Breast epithelium (tissue), 4 donors: Measurements from ENCODE around the gene ATP5MK. TPM values are rescaled to one million over a fixed set of nuclear protein-coding genes. Genes with fewer than 3 reads are reported as not detected.

Source experiments
- DNase-seq, 2 donors: peaks; one replicate each; pipeline ENCODE4 v3.0.0-alpha.2; 2019; ENCODE audit warnings: low spot score in 2 of 2
- H3K27ac ChIP-seq, 2 donors: fragments of 200-600 bp; sonication (generic) in 1 of 2; one replicate each; pipeline ENCODE4 v1.5.1; 2016 to 2019; ENCODE audit warnings: mild to moderate bottlenecking in 1 of 2
- H3K27me3 ChIP-seq, 2 donors: fragments of 200-600 bp; sonication (generic) in 1 of 2; one replicate each; pipeline versions ENCODE4 v1.5.1 to v1.6.0; 2017 to 2019; ENCODE audit warnings: control low read depth in 1 of 2, mild to moderate bottlenecking in 1 of 2
- H3K36me3 ChIP-seq: fragments of 200-600 bp; one replicate; pipeline ENCODE4 v1.5.1; 2019
- H3K4me1 ChIP-seq, 2 donors: fragments of 200-600 bp; sonication (generic); one replicate each; pipeline ENCODE4 v1.5.1; 2016 to 2019; ENCODE audit warnings: control low read depth in 1 of 2
- H3K4me3 ChIP-seq, 3 donors: fragments of 200-600 bp; sonication (generic); 1 replicate in 2 of 3; 2 replicates in 1 of 3; pipeline ENCODE4 v1.5.1; 2016 to 2019; ENCODE audit warnings: mild to moderate bottlenecking in 3 of 3, moderate library complexity in 2 of 3
- H3K9me3 ChIP-seq, 2 donors: fragments of 200-600 bp; sonication (generic) in 1 of 2; one replicate each; pipeline ENCODE4 v1.5.1; 2016 to 2019; ENCODE audit warnings: control low read depth in 1 of 2
- CTCF ChIP-seq, 3 donors: fragments of 450-650 bp; IDR thresholded peaks; one replicate each; pipeline ENCODE4 v1.5.1; 2016 to 2017; ENCODE audit warnings: antibody characterized with exemption in 3 of 3, mild to moderate bottlenecking in 3 of 3, moderate library complexity in 3 of 3
- POLR2A ChIP-seq: fragments of 450-650 bp; IDR thresholded peaks from one replicate; pipeline ENCODE4 v1.6.1; 2016; ENCODE audit warnings: antibody characterized with exemption, mild to moderate bottlenecking, moderate library complexity
- POLR2AphosphoS5 ChIP-seq, 3 donors: sonication (generic); formaldehyde crosslinking; IDR thresholded peaks; one replicate each; pipeline ENCODE4 v1.6.1; 2017; ENCODE audit warnings: antibody characterized with exemption in 3 of 3
- intact Hi-C: fragments of 100-400 bp; cut with DNase I; formaldehyde crosslinking; loops from one replicate; pipeline ENCODE4 v1.15.1; 2023; ENCODE audit warnings: low total_unique reads
- total RNA-seq, 3 donors: library from RNA; depleted of rRNA; stranded (reverse); fragments of >200 nt; gene quantifications; one replicate each; pipeline ENCODE4 v1.1.0, GENCODE V29; 2016

The ATP5MK gene
- total RNA-seq, 3 donors from 2014 or later, result 173 to 204 (median 189) TPM

GRCh38 chr10:103382769-103383168, 13.5 kb downstream of the ATP5MK start:
- Histone ChIP-seq H3K4me1 (no peaks in the 10 kb centered on the region), H3K9me3 (no peaks in the 10 kb centered on the region), H3K4me3 (no peak overlapping the region), H3K27me3 (no peaks in the 10 kb centered on the region), H3K27ac (no peak overlapping the region), H3K36me3 (no peaks in the 10 kb centered on the region)
- intact Hi-C loops, result no loop called here
- DNase-seq, result no peak
- TF ChIP-seq POLR2AphosphoS5 (IDR thresholded peaks at IDR 0.05) (no peak), POLR2A (no peak), CTCF (IDR thresholded peaks at IDR 0.05) (no peak)

GRCh38 chr10:103374263-103374662, 22.0 kb downstream of the ATP5MK start:
- no peak for TF ChIP-seq CTCF (IDR thresholded peaks at IDR 0.05)
- no peak for TF ChIP-seq POLR2A
- TF ChIP-seq POLR2AphosphoS5 (IDR thresholded peaks at IDR 0.05), result no peak
- Histone ChIP-seq H3K4me3 (no peak overlapping the region), H3K36me3 (peaks cover 3% of the 10 kb centered on the region), H3K27ac (no peak overlapping the region), H3K9me3 (no peaks in the 10 kb centered on the region), H3K4me1 (no peaks in the 10 kb centered on the region), H3K27me3 (no peaks in the 10 kb centered on the region)
- intact Hi-C loops, result no loop called here
- DNase-seq, result no peak

DNA sequence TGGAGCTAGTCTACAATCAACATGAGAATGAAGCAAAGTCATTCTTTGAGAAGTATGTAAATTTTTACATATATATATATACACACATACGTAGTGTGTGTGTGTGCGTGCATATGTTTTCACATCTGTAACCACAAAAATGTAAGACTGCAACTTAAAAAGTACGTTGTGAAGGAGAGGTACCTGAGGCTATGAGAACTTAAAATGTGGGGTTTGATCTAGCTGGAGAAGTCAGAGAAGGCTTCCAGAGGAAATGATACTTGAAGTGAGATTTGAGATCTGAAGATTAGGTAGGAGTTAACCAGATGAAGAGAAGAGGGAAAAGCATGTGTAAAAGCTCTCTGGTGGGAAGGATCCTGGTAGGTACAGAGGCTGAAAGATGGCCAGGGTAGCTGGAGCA, 22.7 kb downstream of the ATP5MK start:
- DNase-seq, result no peak
- TF ChIP-seq POLR2A (no peak), CTCF (IDR thresholded peaks at IDR 0.05) (no peak), POLR2AphosphoS5 (IDR thresholded peaks at IDR 0.05) (no peak)
- Histone ChIP-seq H3K4me1 (no peaks in the 10 kb centered on the region), H3K9me3 (no peaks in the 10 kb centered on the region), H3K4me3 (no peak overlapping the region), H3K36me3 (peaks cover 3% of the 10 kb centered on the region), H3K27ac (no peak overlapping the region), H3K27me3 (no peaks in the 10 kb centered on the region)
- intact Hi-C loops, result no loop called here

GRCh38 chr10:103367782-103368518, 28.3 kb downstream of the ATP5MK start, which contains the start of gene TAF5:
Gene TAF5 (plus strand): TSS chr10:103367976. CDS start chr10:103367990, 14 bp downstream.
- Histone ChIP-seq H3K27ac (peak within 1 kb of the TSS; percentile 85 to 93), H3K36me3 (no peaks in the 10 kb centered on the region), H3K4me1 (no peaks in the 10 kb centered on the region)

More at GRCh38 chr10:103367782-103368518, 28.3 kb downstream of the ATP5MK start, which contains the start of gene TAF5:
- H3K9me3 ChIP-seq, result no peaks in the 10 kb centered on the region
- intact Hi-C loops, result no loop called here
- peak within 1 kb of the TSS; percentile 94 to 96 (median 95) for H3K4me3 ChIP-seq
- TF ChIP-seq POLR2A, result peak; percentile 92
- TF ChIP-seq CTCF (IDR thresholded peaks at IDR 0.05), result peak in 1 of 3 donors; percentile 11
- peak; percentile 81 to 95 (median 84) for TF ChIP-seq POLR2AphosphoS5 (IDR thresholded peaks at IDR 0.05)
- DNase-seq, result peak; percentile 86 to 88
- no peaks in the 10 kb centered on the region for H3K27me3 ChIP-seq
